Activated CD4-positive, CD25-positive, alpha-beta regulatory T cell treated with anti-CD3 and anti-CD28 coated beads, Interleukin-2, amount 50 U/mL, for 24 hours (primary cell): ENCODE results near the gene ARHGAP20.
"Not testable (repeated sequence)": the region's sequence is repeated elsewhere in the genome, so short reads cannot be mapped to it uniquely, and the experiment has no call there.

ENCODE experiments used
- ATAC-seq, 2 donors: fragments of 150-1000 bp; cut with Tn5 transposase; one replicate each; pipeline ENCODE4 v1.10.0; 2021; ENCODE audit warnings: mild to moderate bottlenecking in 1 of 2, moderate library complexity in 1 of 2

ARHGAP20 gene

DNA sequence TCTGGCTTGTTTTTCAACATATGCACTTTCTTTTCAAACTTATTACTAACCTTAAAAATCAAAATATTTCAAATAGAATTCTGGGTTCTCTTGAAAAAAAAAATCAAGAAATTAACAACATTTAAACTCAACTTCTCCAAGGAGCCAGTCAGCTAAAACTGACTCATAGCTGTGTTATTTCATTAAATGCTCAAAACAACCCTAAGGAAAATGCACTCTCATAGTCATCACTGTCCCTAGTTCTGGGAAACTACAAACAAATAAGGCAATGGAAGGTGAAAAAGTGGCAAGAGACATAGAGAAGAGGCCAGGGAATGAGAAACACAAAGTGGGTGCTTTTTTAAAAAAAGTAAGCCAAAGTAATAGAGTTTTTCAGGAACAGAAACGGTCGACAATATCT lies 4.1 kb upstream of the ARHGAP20 start:
- no peak for ATAC-seq

DNA sequence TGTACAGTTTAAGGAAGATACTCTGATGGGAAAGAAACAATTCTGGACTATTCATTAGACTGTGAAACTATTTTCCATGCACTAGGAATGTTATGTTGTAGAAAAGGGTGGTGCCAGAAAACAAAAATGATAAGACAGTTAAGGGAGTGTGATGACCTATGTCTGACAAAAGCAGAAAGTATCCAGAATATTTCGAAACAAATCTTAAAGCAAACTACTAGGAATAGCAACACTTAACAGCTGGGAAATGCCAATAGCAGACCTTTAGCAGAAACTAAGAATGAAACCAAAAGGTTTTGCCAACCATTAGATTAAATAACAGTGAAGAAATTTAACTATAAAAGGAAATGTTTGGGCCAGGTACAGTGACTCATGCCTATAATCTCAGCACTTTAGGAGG lies 3.3 kb upstream of the ARHGAP20 start:
- ATAC-seq, result no peak

DNA sequence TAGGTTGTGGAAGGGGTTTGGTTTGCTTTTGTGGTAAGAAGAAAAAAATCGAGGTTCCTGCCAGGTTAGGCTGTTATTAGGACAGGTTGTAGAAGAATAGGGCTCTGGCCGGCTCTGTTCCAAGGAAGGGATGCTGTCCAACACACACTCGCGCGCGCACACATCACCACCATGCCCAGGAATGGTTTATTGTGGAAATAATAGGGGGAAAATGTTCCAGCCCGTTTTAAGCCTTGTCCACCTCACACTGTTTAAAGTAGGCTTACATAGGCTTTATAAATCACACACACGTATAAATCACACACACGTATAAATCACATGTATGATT lies 1.2 kb upstream of the ARHGAP20 start:
- ATAC-seq, result no peak

DNA sequence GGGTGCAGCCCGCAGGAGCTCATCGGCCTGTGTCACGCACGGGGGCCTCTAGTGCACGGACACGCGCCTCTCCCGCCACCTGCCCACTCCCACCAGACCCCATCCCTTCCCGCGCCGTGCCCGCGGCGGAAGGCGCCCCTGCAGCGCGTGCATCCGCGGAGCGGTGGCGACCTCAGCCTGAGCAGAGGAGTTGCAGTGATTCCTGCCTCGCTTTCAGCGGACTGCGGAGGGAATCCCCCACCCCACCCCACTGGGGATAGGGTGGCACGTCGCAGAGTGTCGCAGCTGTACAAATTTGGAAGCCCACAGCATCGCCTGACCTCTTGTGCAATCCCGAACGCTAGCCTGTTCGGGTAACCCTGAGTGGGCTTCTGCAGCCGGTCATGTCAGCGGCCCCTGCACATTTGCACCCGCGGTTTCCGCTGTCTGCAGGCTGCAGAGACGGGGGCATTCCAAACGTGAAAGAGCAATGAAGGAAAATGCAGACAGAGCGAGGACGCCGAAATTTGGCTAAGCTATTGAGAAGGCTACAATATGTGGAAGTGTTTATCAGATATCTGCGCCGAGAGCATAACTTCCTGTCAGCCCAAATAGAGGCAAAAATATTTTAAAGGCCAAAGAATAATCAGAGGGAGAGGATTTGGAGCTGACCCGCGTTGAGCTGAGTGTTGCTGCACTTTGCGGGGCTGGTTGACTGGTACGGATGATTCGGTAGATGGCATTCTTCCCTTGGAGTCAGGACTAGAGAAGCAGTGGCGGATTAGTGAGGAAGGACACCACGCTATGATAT lies 617 bp upstream of the ARHGAP20 start:
- ATAC-seq, result peak in 1 of 2 donors; percentile 14

DNA sequence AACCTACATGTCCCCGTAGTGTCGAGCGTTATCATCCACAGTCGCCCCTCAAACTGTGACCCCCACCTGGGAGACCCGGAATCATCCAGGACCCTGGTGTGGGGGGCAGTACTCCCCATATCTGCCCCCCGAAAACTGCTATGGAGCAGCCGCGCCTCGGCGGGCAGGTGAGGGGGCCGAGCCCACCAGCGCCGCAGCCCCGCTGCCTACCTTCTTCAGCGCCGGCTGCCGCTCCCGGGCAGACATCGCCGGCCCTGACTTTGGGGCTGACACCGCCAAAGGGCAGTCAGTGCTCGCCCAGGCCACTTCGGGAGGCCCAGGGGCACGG lies 825 bp downstream of the ARHGAP20 start:
- no peak for ATAC-seq

DNA sequence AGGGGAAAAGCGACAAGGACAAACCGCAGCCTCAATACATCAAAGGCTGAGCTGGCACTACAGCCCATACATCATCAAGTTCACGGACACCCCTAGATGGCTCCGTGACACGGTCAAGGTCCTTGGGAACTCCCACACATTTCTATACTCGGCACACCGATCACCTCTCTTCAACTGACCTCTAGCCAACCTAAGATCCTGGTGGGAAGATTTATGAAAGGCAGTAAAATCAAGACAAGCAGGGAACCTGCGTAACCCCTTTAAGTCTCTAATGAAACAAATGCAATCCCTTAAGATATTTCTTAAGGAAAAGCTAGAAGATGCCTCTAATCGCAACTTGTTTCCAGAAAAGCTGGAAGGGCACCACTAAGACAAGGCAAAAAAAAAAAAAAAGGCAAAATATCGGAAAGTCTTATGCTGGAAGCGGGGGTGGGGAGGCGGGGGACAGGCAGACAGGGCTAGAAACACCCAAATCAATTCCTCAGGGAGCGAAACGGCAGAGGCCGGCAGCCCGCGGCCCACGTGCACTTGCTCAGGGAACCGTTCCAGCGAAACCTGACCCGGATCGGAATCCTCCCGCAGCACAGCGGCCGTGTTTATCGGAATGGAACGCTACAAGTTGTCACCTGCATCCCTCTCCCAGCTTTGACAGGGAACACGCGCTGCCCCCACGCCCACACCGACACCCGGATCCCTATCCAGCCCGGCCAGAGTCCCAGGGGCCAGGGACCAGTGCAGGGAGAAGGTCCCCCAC lies 1.4 kb downstream of the ARHGAP20 start:
- ATAC-seq, result no peak

DNA sequence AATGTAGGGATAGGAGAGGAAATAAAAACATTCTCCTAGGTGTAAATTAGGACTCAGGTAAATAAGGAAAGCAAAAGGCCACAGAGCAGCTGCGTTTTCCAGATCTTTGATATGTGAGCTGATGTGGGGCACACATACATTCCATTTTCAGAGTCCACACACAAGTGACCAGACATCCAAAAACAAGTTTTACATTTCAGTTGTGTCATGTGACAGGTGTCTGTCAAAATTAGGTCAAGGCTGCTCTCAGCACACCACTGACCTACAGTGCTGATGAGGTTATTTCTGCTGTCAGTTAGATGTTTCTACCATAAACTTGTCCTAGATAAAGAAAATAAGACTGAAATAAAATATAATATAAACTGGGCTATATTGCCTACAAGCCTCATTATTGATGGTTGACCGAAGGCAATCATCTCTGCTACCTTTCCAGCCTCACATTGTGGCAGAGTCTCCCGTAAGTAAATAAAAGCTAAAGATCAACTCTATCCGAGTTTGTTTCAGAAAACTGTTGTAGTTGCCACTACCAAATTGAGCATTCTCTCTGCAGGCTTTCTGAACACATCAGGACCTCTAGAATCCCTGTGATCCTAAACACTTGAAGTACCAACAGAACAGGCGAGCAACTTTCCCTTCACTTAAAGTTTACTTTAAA lies 7.9 kb downstream of the ARHGAP20 start:
- no peak for ATAC-seq

DNA sequence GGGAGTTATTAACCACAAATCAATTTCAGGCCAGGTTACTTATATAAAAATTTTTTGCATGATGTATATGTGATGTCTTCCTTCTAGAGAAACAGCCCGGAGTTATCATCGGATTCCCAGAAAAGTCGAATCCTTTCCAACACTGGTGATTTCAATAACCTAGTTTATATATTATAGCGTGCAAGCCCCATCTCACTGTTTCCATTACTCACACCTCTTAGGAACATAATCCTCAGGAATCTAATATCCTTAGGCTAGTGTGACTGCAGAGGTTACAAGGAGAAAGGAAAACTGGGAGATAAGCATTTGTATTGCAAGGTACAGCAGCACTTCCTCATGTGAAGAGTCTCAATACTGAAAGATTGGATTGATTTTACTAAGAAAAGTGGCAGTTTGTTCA lies 20.3 kb downstream of the ARHGAP20 start:
- ATAC-seq, result no peak

DNA sequence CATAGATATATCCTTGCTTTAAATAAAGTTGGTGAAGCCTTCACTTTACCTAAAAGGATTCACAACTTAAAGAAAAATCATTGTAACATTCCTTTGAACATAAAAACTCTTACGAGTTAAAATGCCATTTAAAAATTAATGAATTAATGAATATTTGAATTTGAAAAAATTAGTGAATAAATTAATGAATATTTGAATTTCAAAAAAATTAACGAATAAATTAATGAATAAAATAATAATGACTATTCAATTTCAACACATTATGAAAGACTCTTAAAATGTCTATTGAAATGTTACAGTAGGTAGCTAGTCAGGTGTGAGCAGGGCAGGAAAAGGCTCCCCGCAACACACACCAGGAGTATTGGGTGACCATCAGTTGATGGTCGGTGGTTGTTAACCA lies 22.9 kb downstream of the ARHGAP20 start:
- ATAC-seq, result no peak

DNA sequence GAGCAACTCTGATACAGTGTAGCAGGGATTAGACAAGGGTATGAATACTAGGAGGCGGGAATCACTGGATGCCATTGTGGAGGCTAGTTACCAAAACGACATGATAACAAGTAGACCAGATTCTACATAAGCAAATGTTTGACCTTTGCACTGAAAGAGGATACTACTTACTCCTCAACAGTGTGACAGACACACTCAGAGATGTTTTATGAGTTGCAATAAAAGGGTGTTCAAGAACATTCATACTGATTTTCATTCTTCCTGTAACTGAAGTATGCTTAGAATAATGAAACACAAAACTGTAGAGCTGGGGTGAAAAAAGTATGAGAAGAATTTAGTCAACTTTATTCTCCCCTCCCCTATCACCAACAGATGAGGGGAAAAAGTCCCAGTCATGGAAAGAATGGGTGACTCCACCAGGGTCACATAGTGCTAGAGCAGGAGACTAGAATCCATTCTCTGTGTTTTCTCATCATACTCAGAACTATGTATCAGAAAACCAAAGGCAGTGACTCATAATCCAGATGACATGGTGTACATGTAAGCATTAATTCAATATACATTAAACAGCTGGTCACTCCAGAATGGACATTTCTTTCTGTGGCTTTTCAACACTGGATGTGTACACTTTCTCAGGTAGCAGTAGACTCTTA lies 32.8 kb downstream of the ARHGAP20 start:
- ATAC-seq, result no peak

DNA sequence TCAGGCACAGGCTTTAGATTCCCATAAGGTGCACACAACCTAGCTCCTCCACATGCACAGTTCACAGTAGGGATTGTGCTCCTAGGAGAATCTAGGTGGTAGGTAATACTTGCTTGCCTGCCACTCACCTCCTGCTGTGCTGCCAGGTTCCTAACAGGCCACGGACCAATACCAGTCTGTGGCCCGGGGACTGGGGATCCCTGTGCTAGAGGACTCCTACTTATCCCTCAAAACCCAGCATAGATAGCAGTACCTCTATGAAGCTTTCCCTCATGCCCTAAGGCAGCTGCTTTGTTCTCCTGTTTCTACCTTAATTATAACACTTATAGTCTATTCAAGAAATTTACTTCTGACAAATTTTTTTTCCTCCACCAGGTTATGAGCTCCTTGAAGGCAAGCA lies 36.7 kb downstream of the ARHGAP20 start:
- no peak for ATAC-seq

DNA sequence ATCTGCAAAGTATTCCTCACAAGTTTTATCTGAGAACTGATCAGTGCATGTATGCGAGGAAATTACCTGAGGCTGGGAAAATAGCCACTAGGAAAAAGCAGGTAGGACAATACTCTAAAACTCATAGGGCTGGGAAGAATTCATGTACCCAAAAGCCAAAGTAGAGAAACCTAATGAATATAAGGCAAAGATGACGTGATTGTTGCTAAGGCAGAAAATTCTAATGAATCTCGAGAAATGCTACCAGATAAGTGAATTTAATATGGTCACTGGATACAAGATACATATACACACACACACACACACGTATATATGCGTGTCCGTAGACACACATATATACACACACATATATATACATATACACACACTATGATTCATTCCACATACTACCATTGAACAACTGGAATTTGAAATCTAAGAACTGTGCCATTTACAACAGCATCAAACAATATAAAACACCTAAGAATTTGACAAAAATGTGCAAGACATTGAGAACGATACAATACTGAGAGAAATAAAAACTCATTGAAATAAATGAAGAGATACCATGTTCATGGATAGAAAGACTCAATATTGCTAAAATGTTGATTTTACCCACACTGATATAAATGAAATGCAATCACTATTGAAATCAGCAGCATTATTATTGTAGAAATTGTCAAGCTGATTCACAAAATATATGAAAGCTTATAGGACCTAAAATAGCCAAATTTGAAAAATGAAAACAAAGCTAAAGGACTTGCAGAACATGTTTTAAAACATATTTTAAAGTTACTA lies 46.4 kb downstream of the ARHGAP20 start:
- no peak for ATAC-seq

DNA sequence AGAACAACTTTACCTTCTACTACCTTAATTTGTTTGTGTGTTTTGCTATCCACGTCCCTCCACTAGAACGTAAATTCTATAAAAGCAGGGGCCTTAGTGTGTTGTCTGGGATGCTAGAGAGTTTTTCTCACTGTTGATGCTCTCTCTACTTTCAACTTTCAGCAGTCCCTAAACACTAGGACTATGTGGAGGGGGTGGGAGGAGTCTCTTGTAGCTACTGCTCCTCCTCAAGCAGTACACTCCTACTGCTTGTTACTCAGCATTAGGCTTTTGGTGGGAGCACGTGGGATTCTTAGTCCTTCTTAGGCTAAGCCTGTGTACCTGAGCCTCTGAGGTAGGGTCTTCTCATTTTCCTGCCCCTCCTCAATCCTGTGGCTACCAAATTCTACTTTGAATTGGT lies 56.3 kb downstream of the ARHGAP20 start:
- ATAC-seq, result no peak

DNA sequence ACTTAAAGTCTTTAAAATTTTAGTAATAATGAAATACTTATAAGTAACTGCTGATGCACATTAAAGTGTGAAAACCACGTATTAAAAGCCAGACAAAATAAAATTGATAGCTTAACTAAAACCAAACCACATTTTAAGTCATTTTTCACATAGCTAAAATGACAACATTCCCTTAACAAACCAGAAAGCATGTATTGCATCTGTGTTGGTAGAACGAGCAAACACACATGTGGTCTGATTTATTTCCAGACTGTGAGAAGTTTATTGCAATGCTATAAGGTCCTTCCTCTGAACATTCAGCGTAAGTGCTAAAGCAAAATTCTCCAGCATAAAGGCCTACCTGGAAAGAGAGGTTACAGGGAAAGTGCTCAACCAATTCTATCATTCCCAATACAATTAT lies 57.8 kb downstream of the ARHGAP20 start:
- no peak for ATAC-seq

DNA sequence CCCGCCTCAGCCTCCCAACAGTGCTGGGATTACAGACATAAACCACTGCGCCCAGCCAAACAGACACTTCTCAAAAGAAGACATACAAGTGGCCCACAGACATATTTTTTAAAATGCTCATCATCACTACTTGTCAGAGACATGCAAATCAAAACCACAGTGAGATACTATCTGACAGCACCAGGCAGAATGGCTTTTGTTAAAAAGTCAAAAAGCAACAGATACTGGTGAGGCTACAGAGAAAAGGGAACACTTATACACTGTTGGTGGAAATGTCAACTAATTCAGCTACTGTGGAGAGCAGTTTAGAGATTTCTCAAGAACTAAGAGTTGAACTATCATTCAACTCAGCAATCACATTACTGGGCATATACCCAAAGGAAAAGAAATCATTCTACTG lies 67.0 kb downstream of the ARHGAP20 start:
- no peak for ATAC-seq

DNA sequence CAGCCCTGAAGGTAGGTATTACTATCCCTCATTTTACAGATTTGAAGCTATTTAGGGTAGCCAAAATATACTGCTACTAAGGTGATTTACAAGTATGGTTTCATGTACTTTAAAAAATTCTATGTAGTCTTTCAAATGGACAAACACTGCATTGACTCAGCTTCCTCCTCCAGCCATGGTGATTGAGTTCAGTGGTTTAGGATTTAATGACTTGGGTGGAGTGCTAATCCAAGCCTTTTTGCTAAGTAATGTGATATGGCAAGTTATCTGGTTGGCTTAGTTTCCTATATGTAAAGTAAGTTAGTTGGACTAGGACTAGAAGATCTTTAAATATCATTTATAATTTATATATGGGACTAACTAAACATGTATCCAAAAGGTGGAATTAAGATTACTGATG lies 77.9 kb downstream of the ARHGAP20 start:
- no peak for ATAC-seq

DNA sequence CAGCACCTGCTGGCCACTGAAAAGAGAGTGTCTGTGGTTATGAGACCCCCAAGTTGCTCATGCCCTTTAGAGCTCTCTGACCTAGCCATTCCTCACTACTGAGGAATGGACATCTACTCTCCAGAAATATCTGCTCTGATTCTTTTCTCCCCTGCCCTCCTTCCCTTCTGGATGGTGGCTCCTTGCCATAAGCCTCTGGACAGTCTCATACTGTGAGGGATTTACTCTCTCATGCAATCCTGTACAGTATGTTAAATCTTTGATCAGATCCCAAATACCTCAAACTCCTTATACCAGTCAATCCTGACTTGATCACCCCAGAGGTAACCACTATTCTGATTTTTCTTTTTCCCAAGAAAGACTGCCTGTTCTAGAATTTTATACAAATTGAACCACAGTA lies 80.7 kb downstream of the ARHGAP20 start:
- no peak for ATAC-seq

DNA sequence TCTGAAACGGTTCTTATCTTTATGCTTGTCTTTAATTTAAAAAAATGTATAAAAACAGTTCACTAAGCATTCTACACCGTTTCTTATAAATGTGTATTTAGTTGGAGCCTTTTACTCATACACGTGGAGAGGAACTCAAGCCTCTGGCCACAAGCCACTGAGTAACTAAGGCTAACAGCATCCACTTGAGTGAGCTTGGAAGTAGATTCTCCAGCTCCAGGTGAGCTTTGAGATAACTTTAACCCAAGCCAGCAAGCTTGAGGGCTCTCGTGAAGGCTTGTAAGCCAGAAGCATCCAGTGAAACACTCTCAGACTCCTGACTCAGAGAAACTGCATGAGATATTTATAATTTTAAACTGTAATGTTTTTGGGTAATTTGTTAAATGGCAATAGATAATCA lies 82.6 kb downstream of the ARHGAP20 start:
- no peak for ATAC-seq

DNA sequence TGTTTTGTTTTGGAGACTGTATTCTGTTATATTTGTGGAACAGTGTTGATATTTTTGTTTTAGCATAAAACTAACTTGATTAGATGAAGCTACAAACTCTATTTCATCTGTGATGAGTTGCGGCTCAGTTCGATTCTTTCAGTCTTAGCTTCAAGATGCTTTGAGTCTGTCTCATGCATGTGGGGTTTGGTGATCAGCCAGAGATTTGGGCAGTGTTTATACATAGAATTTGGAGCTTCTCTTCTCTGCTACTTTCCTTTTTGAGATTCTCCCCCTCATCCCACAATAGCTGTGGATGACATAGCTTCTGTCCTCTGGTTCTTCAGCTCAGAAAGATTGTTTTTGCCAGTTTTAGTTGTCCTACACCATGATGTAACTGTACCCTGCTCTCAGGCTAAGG lies 90.4 kb downstream of the ARHGAP20 start:
- ATAC-seq, result no peak

DNA sequence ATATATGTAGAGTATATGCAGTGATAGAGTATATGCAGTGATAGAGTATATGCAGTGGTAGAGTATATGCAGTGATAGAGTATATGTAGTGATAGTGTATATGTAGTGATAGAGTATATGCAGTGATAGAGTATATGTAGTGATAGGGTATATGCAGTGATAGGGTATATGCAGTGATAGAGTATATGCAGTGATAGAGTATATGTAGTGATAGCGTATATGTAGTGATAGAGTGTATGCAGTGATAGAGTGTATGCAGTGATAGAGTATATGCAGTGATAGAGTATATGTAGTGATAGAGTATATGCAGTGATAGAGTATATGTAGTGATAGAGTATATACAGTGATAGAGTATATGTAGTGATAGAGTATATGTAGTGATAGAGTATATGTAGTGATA lies 92.9 kb downstream of the ARHGAP20 start:
- ATAC-seq, result not testable (repeated sequence)

DNA sequence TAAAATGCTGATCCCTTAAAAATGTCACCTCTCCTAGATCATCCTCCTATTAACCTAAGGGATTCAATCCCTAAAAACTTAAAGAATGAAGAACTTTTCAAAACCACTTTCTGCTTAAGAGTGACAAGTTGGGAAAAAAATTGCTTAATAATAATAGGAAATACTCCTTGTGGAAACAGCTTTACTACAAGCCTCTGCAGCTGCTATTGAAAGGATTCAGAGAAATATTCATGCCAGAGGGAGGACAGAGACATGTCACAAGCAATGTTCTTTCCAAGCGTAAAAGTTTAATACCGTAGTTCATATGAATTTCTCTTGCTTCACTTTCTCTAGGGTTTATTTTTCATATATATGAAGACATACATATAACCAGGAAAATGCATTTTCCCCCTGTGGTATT lies 98.2 kb downstream of the ARHGAP20 start:
- no peak for ATAC-seq

DNA sequence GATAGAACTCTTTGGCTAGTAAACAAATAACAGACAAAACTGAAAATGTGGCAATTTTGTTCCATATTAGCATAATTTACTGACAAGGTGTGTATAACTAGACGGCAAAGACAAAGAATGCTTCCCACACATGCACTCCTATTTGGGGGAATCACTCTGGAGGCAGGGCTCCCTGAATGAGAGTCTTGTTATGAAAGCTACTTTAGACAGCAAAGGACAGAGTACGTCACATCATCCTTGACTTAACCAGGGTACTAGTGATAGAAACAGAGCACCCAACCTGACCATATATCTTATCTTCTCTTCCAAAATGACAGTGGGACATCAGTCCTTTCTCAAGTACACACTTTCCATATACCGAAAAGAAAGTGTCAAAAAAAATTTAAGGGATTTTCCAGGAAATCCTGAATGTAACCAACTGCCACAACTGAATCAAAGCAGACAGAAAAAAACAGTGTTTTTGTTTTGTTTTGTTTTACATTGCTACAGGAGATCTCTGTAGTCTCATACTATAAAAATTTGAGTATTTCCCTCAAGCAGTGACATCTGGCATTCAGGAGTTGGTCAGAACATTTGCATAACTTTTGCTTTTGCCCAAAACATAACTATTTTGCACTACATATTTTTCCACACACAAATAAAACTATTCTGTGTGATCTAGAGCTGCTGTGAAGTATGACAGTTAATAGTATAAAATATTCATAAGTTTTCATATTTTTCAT lies 98.9 kb downstream of the ARHGAP20 start:
- ATAC-seq, result no peak
